CD8-positive, alpha-beta memory T cell (primary cell): ENCODE data around the gene SPSB1. TPM values are rescaled to one million over a fixed set of nuclear protein-coding genes. Genes with fewer than 3 reads are reported as not detected.

Experiments used
- CTCF ChIA-PET: fragments of 350-600 bp; sonication (Branson Sonifier 250); formaldehyde crosslinking; loops from one replicate; lab custom pipeline; 2021; ENCODE audit warnings: antibody characterized with exemption; lab: Charles Lee
- POLR2A ChIA-PET: fragments of 350-600 bp; sonication (Branson Sonifier 250); formaldehyde crosslinking; loops from one replicate; lab custom pipeline; 2021; ENCODE audit warnings: antibody characterized with exemption; lab: Charles Lee
- DNase-seq, 5 donors: peaks; one replicate each; pipeline versions ENCODE4 v3.0.0 to v3.0.0-alpha.2; 2020 to 2022; ENCODE audit warnings: mixed read lengths in 1 of 5
- H3K27ac ChIP-seq: one replicate; pipeline ENCODE4 v1.7.0; 2013; ENCODE audit warnings: low read depth, mild to moderate bottlenecking, low read length, moderate library complexity
- H3K27me3 ChIP-seq: 2 replicates; pipeline ENCODE4 v1.7.0; 2013; ENCODE audit warnings: low read length, mild to moderate bottlenecking; ENCODE audit not compliant: insufficient read depth, poor library complexity, severe bottlenecking
- H3K36me3 ChIP-seq: 2 replicates; pipeline ENCODE4 v1.7.0; 2013; ENCODE audit warnings: mild to moderate bottlenecking, low read length, moderate library complexity; ENCODE audit not compliant: insufficient read depth
- H3K4me1 ChIP-seq: 2 replicates; pipeline ENCODE4 v1.7.0; 2013; ENCODE audit warnings: mild to moderate bottlenecking, low read length, moderate library complexity; ENCODE audit not compliant: insufficient read depth
- H3K4me3 ChIP-seq: 2 replicates; pipeline ENCODE4 v1.7.0; 2013; ENCODE audit warnings: mild to moderate bottlenecking, low read length
- H3K9me3 ChIP-seq: 2 replicates; pipeline ENCODE4 v1.7.0; 2013; ENCODE audit warnings: mild to moderate bottlenecking, low read length
- H3K27ac Mint-ChIP-seq, 8 donors: one replicate each; pipeline ENCODE4 v1.8.0; 2020 to 2021; ENCODE audit warnings: mixed read lengths in 8 of 8, mild to moderate bottlenecking in 6 of 8, inconsistent platforms in 3 of 8, moderate library complexity in 3 of 8
- H3K27me3 Mint-ChIP-seq, 2 donors: one replicate each; pipeline ENCODE4 v1.8.0; 2020 to 2021; ENCODE audit warnings: mixed read lengths in 2 of 2, mild to moderate bottlenecking in 1 of 2, moderate library complexity in 1 of 2
- H3K36me3 Mint-ChIP-seq, 3 donors: one replicate each; pipeline ENCODE4 v1.8.0; 2020 to 2021; ENCODE audit warnings: mixed read lengths in 3 of 3, inconsistent platforms in 1 of 3, mild to moderate bottlenecking in 1 of 3
- H3K4me1 Mint-ChIP-seq, 3 donors: one replicate each; pipeline ENCODE4 v1.8.0; 2020 to 2021; ENCODE audit warnings: mixed read lengths in 3 of 3, inconsistent platforms in 1 of 3, mild to moderate bottlenecking in 1 of 3
- H3K4me3 Mint-ChIP-seq, 7 donors: one replicate each; pipeline ENCODE4 v1.8.0; 2020 to 2021; ENCODE audit warnings: mixed read lengths in 7 of 7, mild to moderate bottlenecking in 6 of 7, moderate library complexity in 4 of 7, inconsistent platforms in 2 of 7
- H3K9me3 Mint-ChIP-seq, 5 donors: one replicate each; pipeline ENCODE4 v1.8.0; 2020 to 2022; ENCODE audit warnings: mixed read lengths in 5 of 5, mild to moderate bottlenecking in 3 of 5, moderate library complexity in 2 of 5, inconsistent platforms in 1 of 5
- polyA plus RNA-seq: library from polyadenylated mRNA; unstranded; fragments of 300-500 nt; fragmentation: Illumina TruSeq; gene quantifications from one replicate; pipeline ENCODE4 v1.2.3, GENCODE V29; 2021
- total RNA-seq, 2 experiments: library from RNA; stranded (reverse); gene quantifications; one replicate each; pipeline ENCODE4 v1.2.3, GENCODE V29; 2021

The SPSB1 gene
- total and polyA plus RNA-seq, 3 experiments from 2014 or later = 0.92 to 2.8 (median 1.2) TPM

GRCh38 chr1:9269078-9269501, 23.6 kb upstream of the SPSB1 start:
- Mint-ChIP-seq H3K27ac (no peak overlapping the region), H3K4me3 (no peak overlapping the region), H3K9me3 (no peaks in the 10 kb centered on the region), H3K27me3 (no peaks in the 10 kb centered on the region), H3K36me3 (peaks cover 0 to 43% (median 4%) of the 10 kb centered on the region in 3 donors), H3K4me1 (peaks cover 0 to 8% (median 4%) of the 10 kb centered on the region in 3 donors)
- Histone ChIP-seq H3K4me1 (no peaks in the 10 kb centered on the region), H3K36me3 (no peaks in the 10 kb centered on the region), H3K9me3 (no peaks in the 10 kb centered on the region), H3K27ac (no peak overlapping the region), H3K27me3 (no peaks in the 10 kb centered on the region), H3K4me3 (no peak overlapping the region)
- POLR2A ChIA-PET = no interaction called here
- no peak for DNase-seq
- CTCF ChIA-PET = interaction anchor here (0.7 to 1.6 kb wide), 2 partner anchors 20 to 222 kb away, joined by 4 to 5 read pairs; no protein-coding TSS in a partner anchor

- H3K27ac Mint-ChIP-seq = no peak overlapping the region
- Histone ChIP-seq H3K27me3 (no peaks in the 10 kb centered on the region), H3K36me3 (no peaks in the 10 kb centered on the region), H3K4me3 (no peak overlapping the region), H3K9me3 (no peaks in the 10 kb centered on the region), H3K4me1 (no peaks in the 10 kb centered on the region), H3K27ac (no peak overlapping the region)
- POLR2A ChIA-PET = no interaction called here
- peaks cover 0 to 8% (median 4%) of the 10 kb centered on the region in 3 donors for H3K4me1 Mint-ChIP-seq
- CTCF ChIA-PET = interaction anchor here (1.6 kb wide), 1 partner anchor 221 kb away, joined by 5 read pairs; no protein-coding TSS in a partner anchor
- DNase-seq = no peak
- peaks cover 0 to 37% (median 4%) of the 10 kb centered on the region in 3 donors for H3K36me3 Mint-ChIP-seq
- H3K27me3 Mint-ChIP-seq = no peaks in the 10 kb centered on the region
- H3K4me3 Mint-ChIP-seq = no peak overlapping the region
- H3K9me3 Mint-ChIP-seq = no peaks in the 10 kb centered on the region
These were observed 23.0 kb upstream of the SPSB1 start for GRCh38 chr1:9269721-9270120.

GRCh38 chr1:9270290-9270883, 22.3 kb upstream of the SPSB1 start:
- H3K36me3 Mint-ChIP-seq = peaks cover 0 to 30% (median 2%) of the 10 kb centered on the region in 3 donors
- peaks cover 4 to 12% (median 7%) of the 10 kb centered on the region in 3 donors for H3K4me1 Mint-ChIP-seq
- H3K27me3 ChIP-seq = no peaks in the 10 kb centered on the region
- no peak overlapping the region for H3K27ac ChIP-seq
- H3K4me3 ChIP-seq = no peak overlapping the region
- H3K27me3 Mint-ChIP-seq = no peaks in the 10 kb centered on the region
- H3K36me3 ChIP-seq = no peaks in the 10 kb centered on the region
- H3K27ac Mint-ChIP-seq = no peak overlapping the region
- H3K9me3 Mint-ChIP-seq = no peaks in the 10 kb centered on the region
- H3K4me3 Mint-ChIP-seq = no peak overlapping the region
- ChIA-PET CTCF (interaction anchor here (1.6 kb wide), 1 partner anchor 220 kb away, joined by 5 read pairs; no protein-coding TSS in a partner anchor), POLR2A (no interaction called here)
- H3K4me1 ChIP-seq = no peaks in the 10 kb centered on the region
- no peaks in the 10 kb centered on the region for H3K9me3 ChIP-seq
- DNase-seq = no peak

GRCh38 chr1:9271283-9271682, 21.4 kb upstream of the SPSB1 start:
- Histone ChIP-seq H3K27me3 (no peaks in the 10 kb centered on the region), H3K4me1 (peaks cover 6% of the 10 kb centered on the region), H3K27ac (no peak overlapping the region), H3K9me3 (no peaks in the 10 kb centered on the region), H3K4me3 (no peak overlapping the region), H3K36me3 (no peaks in the 10 kb centered on the region)
- Mint-ChIP-seq H3K36me3 (peaks cover 0 to 26% (median 2%) of the 10 kb centered on the region in 3 donors), H3K4me3 (peak overlapping the region in 1 of 7 donors; percentile 5), H3K4me1 (peaks cover 13 to 21% (median 15%) of the 10 kb centered on the region in 3 donors), H3K27ac (no peak overlapping the region), H3K9me3 (no peaks in the 10 kb centered on the region), H3K27me3 (no peaks in the 10 kb centered on the region)
- no peak for DNase-seq
- ChIA-PET POLR2A (no interaction called here), CTCF (no interaction called here)

- H3K4me3 ChIP-seq = no peak overlapping the region
- POLR2A ChIA-PET = no interaction called here
These were observed 20.7 kb upstream of the SPSB1 start for GRCh38 chr1:9271861-9272595.

GRCh38 chr1:9273177-9273576, 19.5 kb upstream of the SPSB1 start:
- Histone ChIP-seq H3K27me3 (no peaks in the 10 kb centered on the region), H3K4me3 (no peak overlapping the region), H3K9me3 (no peaks in the 10 kb centered on the region), H3K27ac (no peak overlapping the region), H3K36me3 (no peaks in the 10 kb centered on the region), H3K4me1 (peaks cover 6% of the 10 kb centered on the region)
- Mint-ChIP-seq H3K4me1 (peaks cover 13% of the 10 kb centered on the region in 3 donors), H3K9me3 (no peaks in the 10 kb centered on the region), H3K4me3 (no peak overlapping the region), H3K36me3 (peaks cover 0 to 17% (median 2%) of the 10 kb centered on the region in 3 donors), H3K27me3 (no peaks in the 10 kb centered on the region), H3K27ac (peak overlapping the region in 1 of 8 donors; percentile 58)
- ChIA-PET CTCF (interaction anchor here (0.6 kb wide), 1 partner anchor 1187 kb away, joined by 3 read pairs; no protein-coding TSS in a partner anchor), POLR2A (no interaction called here)
- DNase-seq = no peak

More at GRCh38 chr1:9271861-9272595, 20.7 kb upstream of the SPSB1 start:
- no peaks in the 10 kb centered on the region for H3K36me3 ChIP-seq
- Mint-ChIP-seq H3K9me3 (no peaks in the 10 kb centered on the region), H3K4me3 (no peak overlapping the region), H3K27me3 (no peaks in the 10 kb centered on the region), H3K4me1 (peaks cover 13 to 19% (median 17%) of the 10 kb centered on the region in 3 donors), H3K36me3 (peaks cover 0 to 22% (median 2%) of the 10 kb centered on the region in 3 donors), H3K27ac (no peak overlapping the region)
- H3K9me3 ChIP-seq = no peaks in the 10 kb centered on the region
- H3K27me3 ChIP-seq = no peaks in the 10 kb centered on the region
- DNase-seq = no peak
- H3K4me1 ChIP-seq = peaks cover 6% of the 10 kb centered on the region
- CTCF ChIA-PET = no interaction called here
- no peak overlapping the region for H3K27ac ChIP-seq

- no peak overlapping the region for H3K27ac ChIP-seq
- Mint-ChIP-seq H3K27ac (peak overlapping the region in 5 of 8 donors; percentile 2 to 89 (median 29)), H3K9me3 (no peaks in the 10 kb centered on the region), H3K4me3 (peak overlapping the region in 3 of 7 donors; percentile 0 to 68 (median 62)), H3K4me1 (peaks cover 24 to 27% (median 27%) of the 10 kb centered on the region in 3 donors), H3K36me3 (peaks cover 0 to 2% (median 2%) of the 10 kb centered on the region in 3 donors), H3K27me3 (no peaks in the 10 kb centered on the region)
- no peak for DNase-seq
- H3K4me1 ChIP-seq = peaks cover 15% of the 10 kb centered on the region
- ChIA-PET POLR2A (no interaction called here), CTCF (interaction anchor here (0.9 to 1.3 kb wide), 2 partner anchors 8 to 14 kb away, joined by 5 read pairs; no protein-coding TSS in a partner anchor)
- H3K4me3 ChIP-seq = no peak overlapping the region
- no peaks in the 10 kb centered on the region for H3K9me3 ChIP-seq
- no peaks in the 10 kb centered on the region for H3K36me3 ChIP-seq
- no peaks in the 10 kb centered on the region for H3K27me3 ChIP-seq
These were observed 17.5 kb upstream of the SPSB1 start for GRCh38 chr1:9275161-9275560.
